HepG2 (cell line): ENCODE results near the gene PIKFYVE. TPM values are rescaled to one million over a fixed set of nuclear protein-coding genes. Genes with fewer than 3 reads are reported as not detected.

Experiments used
- ADNP ChIP-seq: sonication (generic); formaldehyde crosslinking; IDR thresholded peaks from 2 replicates; pipeline ENCODE4 v1.4.0; 2020; ENCODE audit warnings: missing genetic modification reagents
- AHDC1 ChIP-seq: sonication (generic); formaldehyde crosslinking; IDR thresholded peaks from 2 replicates; pipeline ENCODE4 v1.5.1; 2020; ENCODE audit warnings: mild to moderate bottlenecking, missing genetic modification reagents, borderline replicate concordance
- HNRNPH1 ChIP-seq: fragments of 200-400 bp; formaldehyde crosslinking; optimal IDR thresholded peaks from 2 replicates; pipeline ENCODE3; 2017; ENCODE audit warnings: mild to moderate bottlenecking, low read depth, low read length
- KLF9 ChIP-seq: IDR thresholded peaks from 2 replicates; pipeline ENCODE4 v1.6.1; 2016; ENCODE audit warnings: low read depth
- MEIS1 ChIP-seq: sonication (generic); formaldehyde crosslinking; IDR thresholded peaks from 2 replicates; pipeline ENCODE4 v1.9.0; 2021; ENCODE audit warnings: mild to moderate bottlenecking, missing genetic modification reagents, moderate library complexity, borderline replicate concordance
- NAIF1 ChIP-seq: sonication (generic); formaldehyde crosslinking; IDR thresholded peaks from 2 replicates; pipeline ENCODE4 v1.5.0; 2020; ENCODE audit warnings: mild to moderate bottlenecking, missing genetic modification reagents, borderline replicate concordance
- PITX1 ChIP-seq: sonication (generic); formaldehyde crosslinking; IDR thresholded peaks from 2 replicates; pipeline ENCODE4 v1.5.1; 2020; ENCODE audit warnings: mild to moderate bottlenecking, missing genetic modification reagents
- REL ChIP-seq: sonication (generic); formaldehyde crosslinking; conservative IDR thresholded peaks from 2 replicates; pipeline ENCODE4 v1.8.0; 2022; ENCODE audit warnings: mild to moderate bottlenecking, missing genetic modification reagents, moderate library complexity
- SALL1 ChIP-seq: sonication (generic); formaldehyde crosslinking; IDR thresholded peaks from 2 replicates; pipeline ENCODE4 v1.8.0; 2022; ENCODE audit warnings: mild to moderate bottlenecking, missing genetic modification reagents
- ZBTB21 ChIP-seq: sonication (generic); formaldehyde crosslinking; IDR thresholded peaks from 2 replicates; pipeline ENCODE4 v1.4.0; 2020; ENCODE audit warnings: missing genetic modification reagents
- ZBTB33 ChIP-seq: sonication (generic); formaldehyde crosslinking; IDR thresholded peaks from 2 replicates; pipeline ENCODE4 v1.4.0; 2020; ENCODE audit warnings: missing genetic modification reagents
- ZBTB49 ChIP-seq: sonication (generic); formaldehyde crosslinking; IDR thresholded peaks from 2 replicates; pipeline ENCODE4 v1.4.0; 2020; ENCODE audit warnings: missing genetic modification reagents, borderline replicate concordance
- ZNF207 ChIP-seq: fragments of 450-650 bp; IDR thresholded peaks from 2 replicates; pipeline ENCODE4 v1.6.1; 2016; ENCODE audit warnings: antibody characterized with exemption, borderline replicate concordance
- ZNF224 ChIP-seq: sonication (generic); formaldehyde crosslinking; IDR thresholded peaks from 2 replicates; pipeline ENCODE4 v1.5.0; 2020; ENCODE audit warnings: mild to moderate bottlenecking, missing genetic modification reagents
- ZNF296 ChIP-seq: sonication (generic); formaldehyde crosslinking; conservative IDR thresholded peaks from 2 replicates; pipeline ENCODE4 v1.5.0; 2020; ENCODE audit warnings: mild to moderate bottlenecking, missing genetic modification reagents
- ZNF430 ChIP-seq: sonication (generic); formaldehyde crosslinking; IDR thresholded peaks from 2 replicates; pipeline ENCODE4 v1.9.0; 2021; ENCODE audit warnings: mild to moderate bottlenecking, missing genetic modification reagents
- ZNF660 ChIP-seq: sonication (generic); formaldehyde crosslinking; IDR thresholded peaks from 2 replicates; pipeline ENCODE4 v1.5.1; 2020; ENCODE audit warnings: mild to moderate bottlenecking, low read depth, missing genetic modification reagents, borderline replicate concordance
- ZNF674 ChIP-seq: sonication (generic); formaldehyde crosslinking; IDR thresholded peaks from 2 replicates; pipeline ENCODE4 v1.5.0; 2020; ENCODE audit warnings: low read depth, mild to moderate bottlenecking, missing genetic modification reagents
- polyA plus RNA-seq, 8 experiments: library from polyadenylated mRNA; depleted of rRNA in 3 of 8; stranded (reverse) in 7 of 8; unstranded in 1 of 8; fragments of >200 nt; fragmentation: Illumina TruSeq in 4 of 8; extraction: Trizol in 4 of 8; gene quantifications; 2 replicates each; pipeline versions ENCODE4 v1.2.1 to v1.2.3, GENCODE V29; 2011 to 2016; ENCODE audit warnings: low read depth in 4 of 8, missing spikeins in 1 of 8, mixed read lengths in 1 of 8; ENCODE audit not compliant: insufficient read depth in 1 of 8
- total RNA-seq, 5 experiments: library from RNA; depleted of rRNA; stranded (reverse); fragments of >200 nt; fragmentation: Illumina TruSeq; extraction: Trizol; gene quantifications; 2 replicates each; pipeline ENCODE4 v1.2.3, GENCODE V29; 2016; ENCODE audit warnings: low read depth in 1 of 5

The PIKFYVE gene
- total and polyA plus RNA-seq, 2 of the 13 experiments (the other 11 are each of a cell fraction or from before 2014, with no cell fraction given), result 20.2 to 21.7 TPM

GRCh38 chr2:208254871-208255556 is 11.0 kb upstream of the PIKFYVE start, which contains the start of gene IDH1 (continued):
- TF ChIP-seq ZNF296, result 0 out of 2 replicates have a peak, but pooled peaks have one; percentile 3
- TF ChIP-seq ZNF674 (CRISPR knock-in tag), result 0 out of 2 replicates have a peak, but pooled peaks have one; percentile 67
- TF ChIP-seq ZNF660, result no peak
- TF ChIP-seq ZNF207, result no peak
- peak; percentile 60; the same call in 1 of the 2 replicates for TF ChIP-seq MEIS1 (CRISPR knock-in tag)
- peak; percentile 74; the same call in 1 of the 2 replicates for TF ChIP-seq ZNF224 (CRISPR knock-in tag)
- TF ChIP-seq SALL1, result peak; percentile 93
- no peak; the same call in 1 of the 2 replicates for TF ChIP-seq KLF9 (CRISPR knock-in tag)
- TF ChIP-seq ZBTB33 (CRISPR knock-in tag), result no peak; the same call in 1 of the 2 replicates
- TF ChIP-seq ADNP, result 0 out of 2 replicates have a peak, but pooled peaks have one; percentile 57
- TF ChIP-seq ZNF430 (CRISPR knock-in tag), result peak; percentile 94
- TF ChIP-seq ZBTB21 (CRISPR knock-in tag), result no peak
- TF ChIP-seq AHDC1 (CRISPR knock-in tag), result no peak
- TF ChIP-seq HNRNPH1, result no peak
- TF ChIP-seq NAIF1 (CRISPR knock-in tag), result no peak
- TF ChIP-seq REL (CRISPR knock-in tag), result no peak
- TF ChIP-seq ZBTB49, result no peak
- TF ChIP-seq PITX1 (CRISPR knock-in tag), result peak; percentile 59
